Stimulated activated CD8-positive, alpha-beta memory T cell treated with anti-CD3 and anti-CD28 coated beads, Interleukin-15, amount 100 ng/mL, for 1 hour (primary cell): ENCODE results near the gene SLC35E4.
A peak's percentile ranks its signal among the peaks of the same experiment; 100 is the strongest.
"Not testable (repeated sequence)": the region's sequence is repeated elsewhere in the genome, so short reads cannot be mapped to it uniquely, and the experiment has no call there.

Experiments
- DNase-seq: peaks from one replicate; pipeline ENCODE4 v3.0.0-alpha.2; 2020; ENCODE audit warnings: low read depth

Gene SLC35E4

DNA sequence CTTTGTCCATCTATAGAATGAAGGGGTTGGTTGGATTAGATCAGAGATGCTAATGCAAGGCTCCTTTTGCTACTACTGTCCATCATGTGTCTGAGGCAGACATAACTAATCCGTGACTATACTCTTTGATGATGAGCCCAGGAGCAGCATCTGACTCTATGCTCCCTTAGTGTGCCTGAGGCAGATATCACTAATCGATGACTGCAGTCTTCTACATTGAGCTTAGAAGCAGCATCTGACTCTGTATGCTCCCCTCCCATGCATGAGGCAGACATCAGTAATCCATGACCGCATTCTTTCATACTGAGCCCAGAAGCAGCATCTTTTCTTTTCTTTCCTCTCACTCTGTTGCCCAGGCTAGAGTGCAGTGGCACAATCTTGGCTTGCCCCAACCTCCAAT lies 24.4 kb upstream of the SLC35E4 start:
- DNase-seq = no peak

DNA sequence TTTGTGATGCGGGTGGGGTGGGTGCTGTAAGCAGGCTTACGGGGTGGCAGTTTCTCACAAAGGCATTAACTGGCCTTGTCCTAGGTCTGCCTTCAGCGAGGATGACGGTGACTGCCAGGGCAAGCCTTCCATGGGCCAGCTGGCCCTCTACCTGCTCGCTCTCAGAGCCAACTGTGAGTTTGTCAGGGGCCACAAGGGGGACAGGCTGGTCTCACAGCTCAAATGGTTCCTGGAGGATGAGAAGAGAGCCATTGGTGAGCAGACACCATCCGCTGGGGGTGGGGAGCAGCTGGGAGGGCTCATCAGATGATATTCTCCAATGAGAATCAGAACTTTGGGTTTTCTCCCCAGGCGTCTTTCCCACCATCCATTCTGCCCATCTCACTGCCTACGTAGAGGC lies 22.8 kb upstream of the SLC35E4 start:
- DNase-seq = no peak

DNA sequence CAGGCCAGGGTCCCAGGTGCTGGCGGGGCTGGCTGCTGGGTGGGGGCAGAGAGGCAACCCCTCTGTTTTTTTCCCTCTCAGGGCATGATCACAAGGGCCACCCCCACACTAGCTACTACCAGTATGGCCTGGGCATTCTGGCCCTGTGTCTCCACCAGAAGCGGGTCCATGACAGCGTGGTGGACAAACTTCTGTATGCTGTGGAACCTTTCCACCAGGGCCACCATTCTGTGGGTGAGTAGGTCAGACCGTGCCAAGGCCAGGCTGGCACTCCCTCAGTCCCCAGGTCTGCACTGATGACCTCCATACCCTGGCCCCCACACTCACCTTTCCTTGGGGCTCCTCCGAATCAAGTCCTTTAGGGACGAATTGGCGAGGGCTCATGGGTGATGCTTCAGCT lies 21.3 kb upstream of the SLC35E4 start:
- DNase-seq = no peak

DNA sequence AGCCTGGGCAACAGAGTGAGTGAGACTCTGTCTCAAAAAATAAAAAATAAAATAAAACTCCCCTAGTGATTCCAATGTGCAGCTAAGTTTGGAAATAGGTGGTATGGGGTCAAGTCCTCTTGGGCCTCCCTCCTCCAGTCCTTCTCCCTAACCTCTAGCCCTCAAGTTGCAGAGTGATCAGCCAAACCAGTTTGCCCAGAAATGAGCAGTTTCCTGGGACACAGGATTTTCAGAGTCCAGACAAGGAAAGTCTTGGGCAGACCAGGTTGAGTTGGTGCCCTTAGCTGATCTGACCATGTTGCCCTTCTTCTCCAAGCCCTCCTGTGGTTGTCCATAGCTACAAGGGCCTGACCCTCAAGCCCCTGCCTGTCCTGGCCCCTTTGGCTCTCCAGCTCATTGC lies 20.7 kb upstream of the SLC35E4 start:
- no peak for DNase-seq

DNA sequence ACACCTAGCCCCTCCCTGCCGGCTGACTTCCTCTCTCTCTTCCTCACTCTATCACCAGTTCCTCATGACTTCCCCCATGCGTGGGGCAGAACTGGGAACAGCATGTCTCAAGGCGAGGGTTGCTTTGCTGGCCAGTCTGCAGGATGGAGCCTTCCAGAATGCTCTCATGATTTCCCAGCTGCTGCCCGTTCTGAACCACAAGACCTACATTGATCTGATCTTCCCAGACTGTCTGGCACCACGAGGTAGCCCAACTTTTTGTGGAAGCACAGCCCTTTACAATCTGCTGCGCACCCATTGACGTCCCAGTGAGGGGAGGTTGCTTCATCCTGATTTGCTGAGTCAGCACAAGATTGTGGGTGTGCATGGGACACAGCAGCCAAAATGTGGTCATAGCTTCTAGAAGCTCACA lies 20.0 kb upstream of the SLC35E4 start:
- DNase-seq = no peak

DNA sequence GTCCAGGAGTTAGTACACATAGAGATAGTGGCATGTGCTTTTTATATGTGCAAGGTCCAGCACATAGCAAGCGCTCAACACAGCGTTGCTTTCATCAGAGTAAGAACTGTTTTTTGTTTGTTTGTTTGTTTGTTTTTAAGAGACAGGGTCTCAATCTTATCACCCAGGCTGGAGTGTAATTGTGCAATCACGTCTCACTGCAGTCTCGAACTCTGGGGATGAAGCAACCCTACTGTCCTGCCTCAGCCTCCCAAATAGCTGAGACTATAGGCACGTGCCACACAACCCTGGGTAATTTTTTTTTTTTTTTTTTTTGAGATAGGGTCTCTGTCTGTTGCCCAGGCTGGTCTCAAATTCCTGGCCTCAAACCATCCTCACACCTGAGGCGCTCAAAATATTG lies 17.8 kb upstream of the SLC35E4 start:
- no peak for DNase-seq

DNA sequence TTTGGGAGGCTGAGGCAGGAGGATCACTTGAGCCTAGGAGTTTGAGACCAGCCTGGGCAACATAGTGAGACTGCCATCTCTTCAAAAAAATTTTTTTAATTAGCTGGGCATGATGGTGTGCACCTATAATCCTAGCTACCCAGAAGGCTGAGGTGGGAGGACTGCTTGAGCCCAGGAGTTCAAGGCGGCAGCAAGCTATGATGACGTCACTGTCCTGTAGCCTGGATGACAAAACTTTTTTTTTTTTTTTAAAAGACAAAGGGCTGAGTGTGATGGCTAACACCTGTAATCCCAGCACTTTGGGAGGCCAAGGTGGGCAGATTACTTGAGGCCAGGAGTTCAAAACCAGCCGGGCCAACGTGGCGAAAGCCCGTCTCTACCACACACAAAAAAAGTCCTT lies 15.7 kb upstream of the SLC35E4 start:
- DNase-seq = not testable (repeated sequence)

DNA sequence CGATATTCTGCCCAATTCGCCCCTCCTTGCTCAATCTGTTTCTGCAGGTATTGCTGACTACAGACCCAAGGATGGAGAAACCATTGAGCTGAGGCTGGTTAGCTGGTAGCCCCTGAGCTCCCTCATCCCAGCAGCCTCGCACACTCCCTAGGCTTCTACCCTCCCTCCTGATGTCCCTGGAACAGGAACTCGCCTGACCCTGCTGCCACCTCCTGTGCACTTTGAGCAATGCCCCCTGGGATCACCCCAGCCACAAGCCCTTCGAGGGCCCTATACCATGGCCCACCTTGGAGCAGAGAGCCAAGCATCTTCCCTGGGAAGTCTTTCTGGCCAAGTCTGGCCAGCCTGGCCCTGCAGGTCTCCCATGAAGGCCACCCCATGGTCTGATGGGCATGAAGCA lies 9.2 kb upstream of the SLC35E4 start:
- no peak for DNase-seq

DNA sequence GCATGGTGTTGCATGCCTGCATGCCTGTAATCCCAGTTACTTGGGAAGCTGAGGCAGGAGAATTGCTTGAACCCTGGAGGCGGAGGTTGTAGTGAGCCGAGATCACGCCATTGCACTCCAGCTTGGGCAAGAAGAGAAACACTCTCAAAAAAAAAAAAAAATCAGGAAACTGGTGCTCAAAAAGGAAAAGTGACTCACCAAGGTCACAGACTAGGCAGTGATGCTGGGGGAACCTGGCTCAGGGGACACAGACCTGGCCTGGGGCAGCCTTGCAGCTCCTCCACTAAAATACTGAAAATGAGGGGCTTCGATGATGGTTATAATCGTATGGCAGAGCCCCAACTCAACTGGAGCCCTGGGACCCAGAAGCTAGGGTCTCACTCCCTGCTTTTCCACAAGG lies 8.1 kb upstream of the SLC35E4 start:
- no peak for DNase-seq

DNA sequence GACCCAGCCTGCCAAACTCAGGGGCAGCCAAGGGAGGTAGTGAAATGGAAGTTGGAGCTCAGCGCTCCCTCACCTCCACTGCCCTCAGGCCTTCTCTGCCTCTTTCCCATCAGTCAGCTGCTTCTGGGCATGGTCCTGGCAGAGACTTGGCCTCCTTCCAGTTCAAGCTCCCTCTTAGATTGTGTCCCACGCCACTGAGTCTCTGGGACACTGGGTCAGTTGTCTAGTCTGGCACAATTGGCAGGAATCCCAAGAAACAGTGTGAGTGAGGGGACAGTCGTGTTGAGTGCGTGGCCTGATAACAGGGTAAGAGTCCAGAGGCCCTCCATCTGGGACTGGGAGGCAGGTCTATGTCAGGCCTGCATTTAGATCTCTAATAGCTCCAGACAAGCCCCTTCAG lies 7.1 kb upstream of the SLC35E4 start:
- DNase-seq = no peak

DNA sequence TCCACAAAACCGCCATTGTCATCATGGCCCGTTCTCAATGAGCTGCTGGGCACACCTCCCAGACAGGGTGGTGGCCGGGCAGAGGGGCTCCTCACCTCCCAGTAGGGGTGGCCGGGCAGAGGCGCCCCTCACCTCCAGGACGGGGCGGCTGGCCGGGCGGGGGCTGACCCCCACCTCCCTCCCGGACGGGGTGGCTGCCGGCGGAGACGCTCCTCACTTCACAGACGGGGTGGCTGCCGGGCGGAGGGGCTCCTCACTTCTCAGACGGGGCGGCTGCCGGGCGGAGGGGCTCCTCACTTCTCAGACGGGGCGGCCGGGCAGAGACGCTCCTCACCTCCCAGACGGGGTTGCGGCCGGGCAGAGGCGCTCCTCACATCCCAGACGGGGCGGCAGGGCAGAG lies 4.1 kb upstream of the SLC35E4 start:
- DNase-seq = not testable (repeated sequence)

DNA sequence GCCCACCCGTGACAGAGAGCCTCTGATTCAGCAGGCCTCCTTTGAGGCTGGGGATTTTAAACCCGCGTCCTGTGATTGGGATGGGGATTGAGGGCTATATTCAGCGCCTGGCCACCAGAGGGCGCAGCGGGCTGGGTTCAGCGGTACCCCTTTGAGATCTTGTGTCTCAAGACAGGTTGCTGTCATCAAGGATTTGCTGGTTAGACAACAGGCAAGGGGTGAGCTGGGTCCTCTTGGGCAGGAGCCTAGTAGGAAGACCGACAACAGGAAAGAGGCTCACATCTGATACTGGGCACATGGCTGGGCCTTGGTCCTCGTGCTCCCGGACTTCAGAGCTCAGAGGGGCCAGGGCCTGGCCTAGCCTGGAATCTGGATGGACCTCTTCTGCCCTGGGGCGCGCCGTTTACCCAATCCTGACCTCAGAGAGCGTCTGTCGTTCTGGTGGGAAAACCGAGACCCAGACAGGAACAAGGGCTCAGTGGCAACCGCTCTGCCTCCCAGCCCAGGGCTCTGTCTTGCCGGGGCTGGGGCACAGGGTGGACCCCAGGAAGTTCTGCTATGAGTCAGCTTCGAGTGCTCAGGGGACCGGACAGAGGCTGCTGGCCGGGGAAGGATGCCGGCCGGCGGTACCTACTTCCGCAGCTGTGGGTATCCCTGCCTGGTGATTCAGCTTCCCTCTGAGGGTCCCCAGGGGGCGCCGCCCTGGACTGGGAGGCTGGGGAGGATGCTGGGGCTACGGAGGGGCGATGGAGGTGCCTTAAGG lies 929 bp upstream of the SLC35E4 start:
- DNase-seq = peak; percentile 85

DNA sequence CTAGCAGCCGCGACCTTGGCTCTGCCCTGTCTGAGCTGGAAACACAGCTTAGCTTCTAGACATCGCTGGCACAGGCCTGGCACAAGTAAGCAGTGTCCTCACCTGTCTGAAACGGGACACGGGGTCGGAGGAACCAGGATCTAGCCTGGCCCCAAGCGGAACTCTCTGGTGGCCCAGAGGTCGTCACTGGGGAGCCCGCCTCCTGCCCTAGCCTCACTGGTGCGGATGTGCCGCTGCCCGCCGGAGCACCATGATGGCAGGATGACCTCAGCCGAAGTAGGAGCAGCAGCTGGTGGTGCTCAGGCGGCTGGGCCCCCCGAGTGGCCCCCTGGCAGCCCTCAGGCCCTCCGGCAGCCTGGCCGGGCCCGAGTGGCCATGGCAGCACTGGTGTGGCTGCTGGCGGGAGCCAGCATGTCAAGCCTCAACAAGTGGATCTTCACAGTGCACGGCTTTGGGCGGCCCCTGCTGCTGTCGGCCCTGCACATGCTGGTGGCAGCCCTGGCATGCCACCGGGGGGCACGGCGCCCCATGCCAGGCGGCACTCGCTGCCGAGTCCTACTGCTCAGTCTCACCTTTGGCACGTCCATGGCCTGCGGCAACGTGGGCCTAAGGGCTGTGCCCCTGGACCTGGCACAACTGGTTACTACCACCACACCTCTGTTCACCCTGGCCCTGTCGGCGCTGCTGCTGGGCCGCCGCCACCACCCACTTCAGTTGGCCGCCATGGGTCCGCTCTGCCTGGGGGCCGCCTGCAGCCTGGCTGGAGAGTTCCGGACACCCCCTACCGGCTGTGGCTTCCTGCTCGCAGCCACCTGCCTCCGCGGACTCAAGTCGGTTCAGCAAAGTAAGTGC lies 871 bp downstream of the SLC35E4 start:
- no peak for DNase-seq

DNA sequence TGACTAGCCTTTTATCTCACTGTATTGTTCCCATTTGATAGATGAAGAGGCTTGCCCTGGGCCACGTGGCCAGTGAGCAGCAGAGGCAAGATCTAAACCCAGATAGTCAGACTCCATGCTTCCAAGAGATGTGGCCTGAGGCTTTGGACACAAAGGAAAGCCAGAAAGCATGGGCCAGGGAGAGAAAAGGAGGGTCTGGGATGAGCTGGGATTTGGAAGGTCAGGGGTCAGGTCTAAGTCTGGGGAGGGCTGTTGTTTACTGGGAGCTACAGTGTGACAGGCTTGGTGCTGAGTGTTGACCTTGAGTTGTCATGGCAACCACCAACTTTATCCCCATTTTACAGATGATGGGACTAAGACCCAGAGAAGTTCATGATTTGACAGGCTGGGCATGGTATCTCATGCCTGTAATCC lies 2.1 kb downstream of the SLC35E4 start:
- DNase-seq = no peak

DNA sequence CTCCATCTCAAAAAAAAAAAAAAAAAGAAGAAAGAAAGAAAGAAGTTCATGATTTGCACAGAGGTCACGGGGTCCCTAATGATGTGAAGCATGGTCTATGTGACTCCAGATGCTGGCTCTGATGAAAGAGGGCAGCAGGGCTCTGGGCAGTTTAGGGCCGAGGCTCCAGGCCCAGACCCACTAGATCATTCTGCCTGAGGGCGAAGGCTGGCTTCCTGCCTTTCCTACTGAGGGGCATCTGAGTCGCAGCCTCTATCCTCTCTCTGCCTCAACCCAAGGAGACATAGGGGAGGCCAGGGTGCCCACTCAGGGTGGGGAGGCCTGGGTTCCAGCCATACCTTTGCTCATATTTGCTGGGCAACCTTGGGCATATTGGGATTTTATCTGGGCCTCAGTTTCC lies 4.8 kb downstream of the SLC35E4 start:
- DNase-seq = no peak

DNA sequence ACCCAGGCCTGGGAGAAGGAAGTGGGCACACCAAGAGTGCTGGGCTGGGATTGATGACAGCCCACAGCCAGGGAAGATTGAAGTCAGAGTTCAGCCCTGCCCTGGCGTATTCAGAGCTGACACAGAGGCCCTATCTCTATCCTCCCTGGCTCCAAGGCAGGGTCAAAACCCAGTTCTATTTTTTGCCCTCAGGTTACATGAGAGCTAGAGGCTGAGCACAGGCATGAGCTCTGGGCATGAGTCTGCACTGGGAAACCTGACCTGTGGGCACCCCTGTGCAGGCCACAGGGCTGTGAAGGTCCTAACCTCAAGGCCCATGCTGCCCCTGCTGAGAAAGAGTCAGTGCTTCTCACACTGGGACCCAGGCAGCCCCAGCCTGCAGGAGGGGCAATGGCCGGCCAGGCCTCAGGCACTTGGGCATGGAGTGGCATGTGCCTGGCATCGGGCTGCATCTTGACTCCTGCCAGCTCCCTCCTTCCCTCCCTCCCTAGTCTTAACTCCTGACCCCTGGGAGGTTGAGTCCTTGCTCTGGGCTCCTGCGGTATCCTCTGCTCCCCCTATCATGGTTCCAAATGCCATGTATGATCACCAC lies 5.4 kb downstream of the SLC35E4 start:
- DNase-seq = no peak

DNA sequence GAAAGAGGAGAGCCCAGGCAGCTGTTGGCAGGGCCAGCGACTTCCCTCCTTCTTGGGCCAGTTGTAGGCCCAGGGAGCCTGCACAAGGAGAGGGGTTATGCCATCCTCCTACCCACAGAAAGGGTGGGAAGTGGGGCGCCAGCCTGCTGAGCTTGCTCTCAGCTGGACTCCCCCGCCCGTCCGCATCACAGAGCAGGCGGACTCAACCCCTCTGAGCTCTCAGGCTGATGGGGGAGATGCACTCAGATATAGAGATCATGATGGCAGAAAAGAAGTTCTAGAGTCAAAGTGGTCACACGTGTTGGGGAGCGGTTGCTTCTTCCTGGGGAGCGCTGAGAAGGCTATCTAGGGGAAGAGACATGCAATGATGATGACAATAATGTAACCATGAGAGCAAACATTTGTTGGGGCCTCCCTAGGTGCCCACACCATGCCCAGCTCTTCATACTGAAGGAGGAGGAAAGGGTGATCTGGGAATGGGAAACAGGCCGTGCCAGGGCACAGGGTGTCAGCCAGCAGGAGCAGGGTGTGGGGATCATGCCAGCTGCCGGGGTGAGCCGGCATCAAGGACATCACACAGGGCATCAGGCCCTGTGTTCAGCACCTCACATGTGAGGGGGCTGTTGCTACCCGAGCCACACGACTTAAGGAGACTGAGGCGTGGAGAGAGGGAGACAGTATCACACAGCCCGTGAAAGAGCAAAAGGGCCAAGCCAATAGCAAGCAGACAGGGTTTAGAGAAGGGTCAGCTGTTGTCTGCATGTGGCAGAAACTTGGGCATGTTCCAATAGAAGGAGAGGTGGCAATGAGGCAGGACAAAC lies 7.7 kb downstream of the SLC35E4 start:
- DNase-seq = no peak

DNA sequence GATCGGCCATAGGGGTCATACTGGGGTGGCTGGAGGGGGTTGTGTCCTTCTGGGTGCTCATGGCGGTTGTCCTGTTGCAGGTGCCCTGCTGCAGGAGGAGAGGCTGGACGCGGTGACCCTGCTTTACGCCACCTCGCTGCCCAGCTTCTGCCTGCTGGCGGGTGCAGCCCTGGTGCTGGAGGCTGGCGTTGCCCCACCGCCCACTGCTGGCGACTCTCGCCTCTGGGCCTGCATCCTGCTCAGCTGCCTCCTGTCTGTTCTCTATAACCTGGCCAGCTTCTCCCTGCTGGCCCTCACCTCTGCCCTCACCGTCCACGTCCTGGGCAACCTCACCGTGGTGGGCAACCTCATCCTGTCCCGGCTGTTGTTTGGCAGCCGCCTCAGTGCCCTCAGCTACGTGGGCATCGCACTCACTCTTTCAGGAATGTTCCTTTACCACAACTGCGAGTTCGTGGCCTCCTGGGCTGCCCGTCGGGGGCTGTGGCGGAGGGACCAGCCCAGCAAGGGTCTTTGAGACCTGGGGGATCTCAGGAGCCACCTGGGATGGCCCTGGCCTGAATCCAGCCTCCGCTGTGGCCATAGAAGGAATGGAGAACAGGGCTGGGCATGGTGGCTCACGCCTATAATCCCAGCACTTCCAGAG lies 11.1 kb downstream of the SLC35E4 start:
- no peak for DNase-seq

DNA sequence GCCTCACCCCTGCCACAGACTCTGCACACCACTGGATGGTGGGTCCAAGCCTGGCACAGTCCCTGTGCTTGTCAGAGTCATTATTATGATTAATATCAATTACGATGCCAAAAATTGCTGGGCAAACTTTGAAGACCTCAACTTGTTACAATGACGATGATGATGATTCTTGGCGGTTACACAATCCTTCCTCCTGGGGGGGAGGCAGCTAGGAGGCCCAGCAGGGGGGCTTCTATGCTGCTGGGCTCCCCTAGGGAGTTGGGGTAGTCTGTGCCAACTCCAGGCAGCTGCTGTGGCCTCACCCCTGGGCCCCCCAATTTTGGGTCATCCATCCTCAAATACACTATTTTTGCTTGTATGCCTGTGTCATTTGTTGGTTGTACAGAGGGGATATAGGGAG lies 12.0 kb downstream of the SLC35E4 start:
- DNase-seq = no peak

DNA sequence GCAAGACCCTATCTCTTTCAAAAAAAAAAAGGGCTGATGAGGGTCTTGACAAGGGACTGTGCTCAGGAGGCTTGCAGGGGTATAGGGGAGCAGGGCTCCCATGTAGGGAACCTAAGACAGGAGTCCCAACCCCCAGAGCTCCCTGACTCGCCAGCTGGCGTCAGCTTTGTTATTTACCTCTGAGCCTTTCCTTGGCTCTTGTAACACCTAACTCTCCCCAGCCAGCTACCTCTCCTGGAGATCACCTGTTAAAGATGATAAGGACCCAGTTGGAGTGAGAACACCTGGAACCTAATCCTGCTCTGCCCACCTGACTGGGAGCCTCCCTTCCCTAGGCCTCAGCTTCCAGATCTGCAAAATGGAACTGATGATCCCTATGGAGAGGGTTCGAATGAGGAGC lies 13.2 kb downstream of the SLC35E4 start:
- DNase-seq = no peak

DNA sequence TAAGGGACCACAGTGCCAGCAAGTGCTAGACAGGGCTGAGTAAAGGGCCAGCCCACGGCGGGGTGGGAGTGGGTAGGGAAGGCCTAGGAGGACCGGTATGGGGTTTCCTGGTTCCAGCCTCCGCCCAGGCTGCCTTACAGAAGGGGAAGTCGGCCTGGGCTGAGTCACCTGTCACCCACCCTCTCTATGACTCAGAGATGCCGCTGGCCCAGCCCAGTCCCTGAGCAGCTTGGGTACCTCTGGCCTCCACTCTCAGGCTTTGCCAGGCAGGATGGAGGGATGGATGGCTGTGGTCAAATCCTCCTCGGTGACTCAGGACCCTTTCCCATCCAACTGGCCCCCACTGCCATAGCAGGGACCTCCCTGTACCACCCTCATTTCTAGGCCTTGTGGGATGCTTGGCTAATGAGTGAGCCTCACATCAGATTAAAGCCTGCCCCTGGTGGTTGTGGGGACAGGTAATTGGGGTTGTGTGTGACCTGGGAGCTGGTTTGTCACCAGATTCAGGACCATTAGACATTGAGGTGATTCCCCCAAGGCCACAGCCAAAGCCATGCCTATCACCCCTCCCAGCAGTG lies 13.9 kb downstream of the SLC35E4 start:
- DNase-seq = peak; percentile 54
